NCI-H2196 treated with DMSO at 0.1 percent for 48 hours (cell line): ENCODE results near the gene PC.
"Not testable (repeated sequence)": the region's sequence is repeated elsewhere in the genome, so short reads cannot be mapped to it uniquely, and the experiment has no call there.

Experiments used
- DNase-seq: peaks from one replicate; lab custom pipeline; 2025; ENCODE audit not compliant: unreplicated experiment; lab: John Stamatoyannopoulos, UW

The PC gene

GRCh38 chr11:66958232-66958955 lies at the start of gene PC:
PC (minus strand) TSS chr11:66958383; CDS start chr11:66872159, 86,224 bp downstream.
- DNase-seq = peak; percentile 100

- no peak for DNase-seq
These were observed 48.9 kb upstream of the PC start for GRCh38 chr11:67007126-67007525.

- no peak for DNase-seq
These were observed 48.1 kb upstream of the PC start for GRCh38 chr11:67006029-67006884.

GRCh38 chr11:67005200-67005599 lies 47.0 kb upstream of the PC start:
- DNase-seq = not testable (repeated sequence)

GRCh38 chr11:67002921-67003411 lies 44.8 kb upstream of the PC start:
- DNase-seq = no peak

GRCh38 chr11:67002297-67002913 lies 44.2 kb upstream of the PC start:
- no peak for DNase-seq

GRCh38 chr11:67001332-67001731 lies 43.1 kb upstream of the PC start:
- no peak for DNase-seq

- no peak for DNase-seq
These were observed 41.4 kb upstream of the PC start for GRCh38 chr11:66999555-66999954.

- no peak for DNase-seq
These were observed 38.6 kb upstream of the PC start for GRCh38 chr11:66996609-66997273.

GRCh38 chr11:66992041-66992440 lies 33.9 kb upstream of the PC start:
- DNase-seq = no peak

GRCh38 chr11:66989360-66989759 lies 31.2 kb upstream of the PC start:
- DNase-seq = not testable (repeated sequence)

- DNase-seq = not testable (repeated sequence)
These were observed 30.6 kb upstream of the PC start for GRCh38 chr11:66988741-66989140.

- DNase-seq = no peak
These were observed 29.9 kb upstream of the PC start for GRCh38 chr11:66987924-66988637.

GRCh38 chr11:66987158-66987620 lies 29.0 kb upstream of the PC start:
- DNase-seq = no peak

- DNase-seq = no peak
These were observed 28.0 kb upstream of the PC start for GRCh38 chr11:66986178-66986545.

- DNase-seq = no peak
These were observed 27.5 kb upstream of the PC start for GRCh38 chr11:66985508-66986177.

- DNase-seq = no peak
These were observed 25.2 kb upstream of the PC start for GRCh38 chr11:66983275-66983924.

- DNase-seq = peak; percentile 74
These were observed 23.9 kb upstream of the PC start for GRCh38 chr11:66981976-66982578.
